Upper lobe of left lung (tissue), 6 donors: ENCODE results near the gene CELSR1. TPM values are rescaled to one million over a fixed set of nuclear protein-coding genes. Genes with fewer than 3 reads are reported as not detected.
A peak's percentile ranks its signal among the peaks of the same experiment; 100 is the strongest.

Experiments used
- ATAC-seq, 2 donors: fragments of 200-7000 bp; cut with Tn5 transposase; one replicate each; pipeline ENCODE4 v1.9.1; 2022; ENCODE audit warnings: mild to moderate bottlenecking in 2 of 2, moderate library complexity in 2 of 2; ENCODE audit not compliant: low FRiP score in 2 of 2
- DNase-seq, 2 donors: peaks; one replicate each; pipeline ENCODE4 v3.0.0-alpha.2; 2019 to 2020
- H3K27ac ChIP-seq, 4 donors: fragments of 200-600 bp; sonication (generic); one replicate each; pipeline ENCODE4 v1.5.1; 2016 to 2019
- H3K27me3 ChIP-seq, 4 donors: fragments of 200-600 bp; sonication (generic); one replicate each; pipeline ENCODE4 v1.5.1; 2017 to 2019
- H3K36me3 ChIP-seq, 4 donors: fragments of 200-600 bp; sonication (generic); one replicate each; pipeline ENCODE4 v1.5.1; 2016 to 2019
- H3K4me1 ChIP-seq, 4 donors: fragments of 200-600 bp; sonication (generic); one replicate each; pipeline ENCODE4 v1.5.1; 2018 to 2019
- H3K4me3 ChIP-seq, 4 donors: fragments of 200-600 bp; sonication (generic); one replicate each; pipeline ENCODE4 v1.5.1; 2017 to 2019; ENCODE audit warnings: mild to moderate bottlenecking in 2 of 4, moderate library complexity in 1 of 4
- H3K9me3 ChIP-seq, 4 donors: fragments of 200-600 bp; sonication (generic); one replicate each; pipeline ENCODE4 v1.5.1; 2018 to 2019
- EP300 ChIP-seq, 4 donors: sonication (generic); formaldehyde crosslinking; IDR thresholded peaks; one replicate each; pipeline ENCODE4 v1.5.1; 2017; ENCODE audit warnings: antibody characterized with exemption in 4 of 4, control low read depth in 2 of 4
- POLR2A ChIP-seq, 4 donors: fragments of 450-650 bp; IDR thresholded peaks; one replicate each; pipeline ENCODE4 v1.5.1; 2016 to 2017; ENCODE audit warnings: antibody characterized with exemption in 4 of 4, mild to moderate bottlenecking in 2 of 4
- POLR2AphosphoS5 ChIP-seq, 2 donors: sonication (generic); formaldehyde crosslinking; IDR thresholded peaks; one replicate each; pipeline ENCODE4 v1.5.1; 2017; ENCODE audit warnings: antibody characterized with exemption in 2 of 2
- WGBS, 2 donors: methylation state at CpG; one replicate each; pipeline ENCODE4 v1.1.5; 2017 to 2018; 5-methylcytosine and 5-hydroxymethylcytosine counted together
- total RNA-seq, 6 donors: library from RNA; depleted of rRNA in 4 of 6; stranded (reverse); fragments of >200 nt in 4 of 6; gene quantifications; one replicate each; pipeline versions ENCODE4 v1.1.0 to v1.2.1, GENCODE V29; 2016 to 2021
- TF ChIP-seq, protein P1 (sequence below), 6 experiments: fragments of 450-650 bp in 4 of 6; fragments of 200-600 bp in 2 of 6; sonication (generic) in 2 of 6; IDR thresholded peaks; one replicate each; pipeline ENCODE4 v1.5.1; 2016 to 2019; ENCODE audit warnings: antibody characterized with exemption in 6 of 6
- donor health status: DM: no; HTN: no; CAD: no; lungs with moderate emphysema.
- donor health status: DM: no; HTN: yes; CAD: no; lungs with severe emphysema.

Gene CELSR1
- total RNA-seq, 6 donors from 2014 or later, result 45.1 to 145 (median 80.1) TPM

DNA sequence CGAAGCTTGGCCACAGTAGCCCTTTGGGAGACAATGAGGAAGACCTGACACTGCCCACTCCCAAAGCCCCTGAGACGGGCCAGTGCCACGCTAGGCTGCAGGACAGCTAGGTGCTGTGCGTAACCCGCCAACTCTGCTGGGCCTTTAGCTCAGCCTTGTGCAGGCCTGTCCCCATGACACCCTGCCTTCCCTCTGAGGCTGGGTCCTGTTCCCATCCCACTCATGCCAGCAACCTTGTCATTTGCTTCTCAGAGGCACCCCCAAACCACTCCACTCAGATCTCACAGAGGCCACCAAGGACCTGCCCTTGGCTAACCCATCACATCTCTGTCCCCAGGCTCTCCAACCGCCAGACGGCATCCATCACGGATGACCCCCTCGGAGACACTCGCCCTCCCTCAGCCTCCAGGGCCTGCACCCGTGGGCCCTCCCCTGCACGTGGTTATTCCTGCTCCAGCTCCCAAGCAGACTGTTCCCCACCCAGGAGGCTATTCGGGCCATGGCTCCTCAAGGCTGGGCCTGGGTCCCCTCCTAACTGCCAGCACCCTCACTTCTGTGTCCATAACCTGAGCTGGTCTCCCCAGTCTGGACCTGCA lies 11.1 kb downstream of the CELSR1 start:
- WGBS, 2 donors, result 82 to 91% methylated on average over 6 to 13 of the region's 13 CpGs
- no peak overlapping the region for H3K4me3 ChIP-seq
- no peaks in the 10 kb centered on the region for H3K9me3 ChIP-seq
- peak overlapping the region in 2 of 4 donors; percentile 3 to 5 for H3K27ac ChIP-seq
- DNase-seq (no peak), ATAC-seq (no peak)
- H3K4me1 ChIP-seq, result peaks cover 5 to 28% (median 15%) of the 10 kb centered on the region in 4 donors
- H3K27me3 ChIP-seq, result no peaks in the 10 kb centered on the region
- TF ChIP-seq, protein P1, sequence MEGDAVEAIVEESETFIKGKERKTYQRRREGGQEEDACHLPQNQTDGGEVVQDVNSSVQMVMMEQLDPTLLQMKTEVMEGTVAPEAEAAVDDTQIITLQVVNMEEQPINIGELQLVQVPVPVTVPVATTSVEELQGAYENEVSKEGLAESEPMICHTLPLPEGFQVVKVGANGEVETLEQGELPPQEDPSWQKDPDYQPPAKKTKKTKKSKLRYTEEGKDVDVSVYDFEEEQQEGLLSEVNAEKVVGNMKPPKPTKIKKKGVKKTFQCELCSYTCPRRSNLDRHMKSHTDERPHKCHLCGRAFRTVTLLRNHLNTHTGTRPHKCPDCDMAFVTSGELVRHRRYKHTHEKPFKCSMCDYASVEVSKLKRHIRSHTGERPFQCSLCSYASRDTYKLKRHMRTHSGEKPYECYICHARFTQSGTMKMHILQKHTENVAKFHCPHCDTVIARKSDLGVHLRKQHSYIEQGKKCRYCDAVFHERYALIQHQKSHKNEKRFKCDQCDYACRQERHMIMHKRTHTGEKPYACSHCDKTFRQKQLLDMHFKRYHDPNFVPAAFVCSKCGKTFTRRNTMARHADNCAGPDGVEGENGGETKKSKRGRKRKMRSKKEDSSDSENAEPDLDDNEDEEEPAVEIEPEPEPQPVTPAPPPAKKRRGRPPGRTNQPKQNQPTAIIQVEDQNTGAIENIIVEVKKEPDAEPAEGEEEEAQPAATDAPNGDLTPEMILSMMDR (IDR thresholded peaks at IDR 0.05), result no peak
- H3K36me3 ChIP-seq, result no peaks in the 10 kb centered on the region

DNA sequence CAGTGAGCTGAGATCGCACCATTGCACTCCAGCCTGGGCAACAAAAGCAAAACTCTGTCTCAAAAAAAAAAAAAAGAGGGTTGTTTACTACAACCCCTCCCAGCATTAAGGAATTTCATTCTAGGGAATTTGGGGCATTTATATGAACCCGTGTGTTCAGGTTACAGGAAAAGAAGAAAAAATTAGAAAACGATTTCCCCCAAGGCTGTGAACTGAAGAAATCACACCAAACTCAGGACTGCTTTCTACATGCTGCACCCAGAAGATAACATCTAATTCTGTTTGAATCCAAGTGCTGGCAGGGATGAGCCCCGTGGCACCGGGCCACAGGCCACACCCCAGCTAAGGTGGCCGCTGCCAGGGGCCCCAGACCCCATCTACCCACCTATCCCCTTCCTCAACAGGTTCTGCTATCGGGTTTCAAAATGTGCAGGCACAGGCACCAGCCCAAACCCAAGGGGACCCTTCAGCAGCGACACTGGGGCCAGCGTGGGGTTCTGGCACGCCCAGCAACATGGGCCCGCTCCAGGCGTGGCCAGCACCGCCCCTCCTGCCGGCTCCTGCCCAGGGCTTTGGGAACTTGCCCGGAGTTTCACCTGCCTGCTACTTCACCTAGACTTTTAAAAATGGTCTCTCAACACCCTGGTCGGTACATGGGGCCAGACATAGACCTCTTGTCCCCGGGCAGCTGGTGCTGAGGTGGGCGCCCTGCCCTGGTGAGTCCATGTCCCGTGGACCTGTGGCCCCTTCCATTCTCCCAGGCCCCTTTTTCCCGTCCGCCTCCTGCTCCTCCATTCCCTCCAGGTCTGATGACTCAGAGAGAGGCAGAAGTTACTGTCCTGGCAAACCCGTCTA lies 11.8 kb downstream of the CELSR1 start:
- peak in 1 of 2 donors; percentile 41 for ATAC-seq

GRCh38 chr22:46524203-46524740 lies 13.1 kb downstream of the CELSR1 start:
- no peak overlapping the region for H3K27ac ChIP-seq
- no peak overlapping the region for H3K4me3 ChIP-seq
- H3K4me1 ChIP-seq, result peaks cover 5 to 25% (median 14%) of the 10 kb centered on the region in 4 donors
- DNase-seq (no peak), ATAC-seq (no peak)
- H3K36me3 ChIP-seq, result no peaks in the 10 kb centered on the region
- no peaks in the 10 kb centered on the region for H3K27me3 ChIP-seq
- TF ChIP-seq POLR2A (IDR thresholded peaks at IDR 0.05), result no peak
- no peak for TF ChIP-seq POLR2AphosphoS5 (IDR thresholded peaks at IDR 0.05)
- TF ChIP-seq EP300 (IDR thresholded peaks at IDR 0.05), result no peak
- TF ChIP-seq, protein P1 (IDR thresholded peaks at IDR 0.05), result no peak
- 66 to 74% methylated on average over 18 of the region's 19 CpGs for WGBS, 2 donors
- no peaks in the 10 kb centered on the region for H3K9me3 ChIP-seq

More for the DNA sequence above, 11.8 kb downstream of the CELSR1 start:
- H3K4me1 ChIP-seq, result peaks cover 5 to 25% (median 14%) of the 10 kb centered on the region in 4 donors
- H3K9me3 ChIP-seq, result no peaks in the 10 kb centered on the region
- no peak overlapping the region for H3K4me3 ChIP-seq
- peak; percentile 71 to 87 for DNase-seq
- 61 to 65% methylated on average over 8 to 18 of the region's 22 CpGs for WGBS, 2 donors
- TF ChIP-seq EP300 (IDR thresholded peaks at IDR 0.05) (no peak), POLR2A (IDR thresholded peaks at IDR 0.05) (no peak), POLR2AphosphoS5 (IDR thresholded peaks at IDR 0.05) (no peak)
- TF ChIP-seq, protein P1 (IDR thresholded peaks at IDR 0.05), result no peak
- no peaks in the 10 kb centered on the region for H3K27me3 ChIP-seq
- H3K36me3 ChIP-seq, result no peaks in the 10 kb centered on the region
- H3K27ac ChIP-seq, result peak overlapping the region in 2 of 4 donors; percentile 3 to 5

DNA sequence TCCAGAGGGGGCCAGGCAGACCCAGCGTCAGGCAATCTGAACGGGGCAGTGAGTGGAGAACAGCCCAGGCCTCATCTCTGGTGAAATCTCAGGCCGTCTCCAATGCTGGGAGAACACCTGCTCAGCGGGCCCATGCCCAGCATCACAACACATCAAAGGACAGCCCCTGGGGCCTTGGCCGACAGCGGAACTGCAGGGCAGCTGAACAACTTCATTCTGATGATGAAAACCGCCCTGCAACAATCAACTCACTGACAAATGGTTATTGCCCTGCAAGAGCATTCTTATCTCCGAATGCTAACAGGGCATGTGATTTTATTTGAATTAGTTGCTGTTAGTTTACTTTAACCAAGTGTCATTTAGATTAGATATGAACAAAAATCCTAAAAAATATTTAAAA lies 14.6 kb downstream of the CELSR1 start:
- no peak for ATAC-seq
- Histone ChIP-seq H3K36me3 (no peaks in the 10 kb centered on the region), H3K9me3 (no peaks in the 10 kb centered on the region), H3K27me3 (no peaks in the 10 kb centered on the region), H3K27ac (no peak overlapping the region), H3K4me3 (no peak overlapping the region), H3K4me1 (peaks cover 5 to 24% (median 13%) of the 10 kb centered on the region in 4 donors)
- no peak for DNase-seq
- no peak for TF ChIP-seq EP300 (IDR thresholded peaks at IDR 0.05)
- no peak for TF ChIP-seq POLR2A (IDR thresholded peaks at IDR 0.05)
- no peak for TF ChIP-seq POLR2AphosphoS5 (IDR thresholded peaks at IDR 0.05)
- TF ChIP-seq, protein P1 (IDR thresholded peaks at IDR 0.05), result no peak
- 52 to 58% methylated on average over 7 to 8 of the region's 8 CpGs for WGBS, 2 donors
